ENCODE data around the gene PLEKHG4B.

DNA sequence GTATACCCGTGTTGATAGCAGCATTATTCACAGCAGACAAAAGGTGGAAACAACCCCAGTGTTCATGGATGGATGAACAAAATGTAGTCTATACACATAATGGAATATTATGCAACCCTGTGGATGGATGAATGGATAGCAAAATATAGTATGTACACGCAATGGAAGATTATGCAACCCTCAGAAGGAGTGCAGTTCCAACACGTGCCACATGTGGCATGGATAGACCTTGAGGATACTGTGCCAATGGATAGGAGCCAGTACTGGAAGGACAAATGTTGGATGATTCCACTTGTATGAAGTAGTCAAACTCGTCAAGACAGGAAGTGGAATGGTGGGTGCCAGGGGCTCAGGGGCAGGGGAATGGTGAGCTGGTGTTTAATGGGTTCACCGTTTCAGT, 44.9 kb downstream of the PLEKHG4B start:
- no peak for TF ChIP-seq CTCF (conservative IDR thresholded peaks at IDR 0.05; ENCODE audit: low read depth, low read length)
- peak; percentile 60 for TF ChIP-seq CEBPB (IDR thresholded peaks at IDR 0.05; ENCODE audit: low read depth, low read length)
- TF ChIP-seq POLR2A (IDR thresholded peaks at IDR 0.05; ENCODE audit: low read depth, low read length) = no peak
- TF ChIP-seq RAD21 (IDR thresholded peaks at IDR 0.05; ENCODE audit: low read length) = no peak

All from IMR-90 (cell line).